GM15510 (cell line): Measurements from ENCODE around the gene RAB11FIP2.

Experiments used
- POLR2A ChIP-seq: IDR thresholded peaks from 3 replicates; pipeline ENCODE4 v1.6.1; 2011; ENCODE audit warnings: borderline replicate concordance; ENCODE audit not compliant: insufficient read length; ENCODE audit errors: extremely low read depth

The RAB11FIP2 gene

DNA sequence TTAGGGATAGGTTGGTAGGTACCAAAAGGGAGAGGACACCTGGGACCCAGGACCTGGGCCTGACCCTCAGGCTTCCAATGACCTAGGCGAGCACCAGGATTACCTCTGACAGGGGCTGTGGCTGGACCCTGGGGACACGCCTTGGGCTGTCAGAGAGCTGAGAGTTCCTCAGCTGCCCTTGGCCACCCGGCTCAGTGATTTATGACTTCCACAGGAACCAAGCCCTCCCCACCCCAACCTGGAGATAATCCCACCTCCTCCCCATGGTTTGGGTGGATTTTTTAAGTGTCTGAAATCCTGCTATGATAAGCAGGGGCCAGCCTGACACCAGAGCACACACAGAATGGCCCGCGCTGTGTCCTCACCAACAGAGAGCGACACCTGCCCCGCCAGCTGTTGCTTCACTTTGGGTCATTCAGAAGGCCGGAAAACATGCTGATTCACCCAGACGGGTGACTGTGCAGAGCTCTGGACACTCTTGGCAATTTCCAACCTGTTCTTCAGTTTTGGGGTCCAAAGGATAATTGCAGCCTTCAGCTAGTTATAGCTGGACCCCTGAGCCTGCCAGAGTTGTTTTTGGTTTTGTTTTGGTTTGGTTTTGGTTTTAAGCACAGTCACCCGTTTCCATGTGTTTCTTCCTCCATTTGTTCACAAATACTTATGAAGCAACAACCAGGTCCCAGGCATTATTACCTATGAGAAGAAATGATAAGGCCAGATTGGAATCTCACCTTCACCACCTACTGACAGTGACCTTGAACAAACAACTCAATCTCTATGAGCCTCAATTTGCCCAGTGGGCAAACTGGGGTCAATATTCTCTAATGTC lies 78.2 kb downstream of the RAB11FIP2 start:
- TF ChIP-seq POLR2A, result no peak

DNA sequence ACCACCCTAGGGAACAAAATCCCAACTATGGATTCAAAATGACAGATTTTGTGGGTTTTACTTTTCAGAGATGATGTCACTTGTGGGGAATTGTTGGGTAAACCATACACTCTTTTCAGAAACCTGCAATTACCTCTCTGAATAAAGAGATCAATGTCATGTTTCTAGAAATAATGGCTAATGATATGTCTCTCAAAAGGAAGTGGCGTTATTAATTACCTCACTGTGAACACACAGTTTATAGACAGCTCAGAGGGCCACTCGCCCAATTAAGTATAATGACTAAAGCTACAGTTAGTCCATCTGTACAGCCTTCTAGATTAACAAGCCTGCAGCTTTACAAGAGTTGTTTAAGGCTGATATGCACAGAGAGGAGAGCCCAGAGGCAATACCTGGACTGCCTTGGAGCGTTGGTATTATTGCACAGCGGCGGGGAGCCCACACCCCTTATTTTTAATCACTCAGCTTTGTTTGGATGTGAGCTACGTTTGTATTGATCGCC lies 79.5 kb downstream of the RAB11FIP2 start:
- TF ChIP-seq POLR2A, result no peak

DNA sequence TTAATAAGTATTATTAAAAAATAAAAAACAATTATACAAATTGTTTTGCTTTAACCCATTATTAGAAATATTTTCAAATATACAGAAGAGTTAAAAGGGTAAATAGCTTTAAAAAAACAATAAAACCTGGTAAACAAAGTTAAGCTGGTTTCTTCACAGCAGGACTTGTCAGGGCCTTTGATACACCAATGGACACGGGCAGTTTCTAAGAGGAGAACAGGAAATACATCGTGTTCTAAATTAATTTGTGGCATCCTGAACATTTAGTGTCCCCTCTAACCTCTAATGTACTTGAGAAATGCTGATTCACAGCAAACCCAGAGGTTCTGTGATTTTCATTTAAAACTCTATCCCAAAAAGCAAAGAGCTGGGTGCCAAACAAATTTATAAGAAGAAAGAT lies 80.8 kb downstream of the RAB11FIP2 start:
- TF ChIP-seq POLR2A, result no peak

DNA sequence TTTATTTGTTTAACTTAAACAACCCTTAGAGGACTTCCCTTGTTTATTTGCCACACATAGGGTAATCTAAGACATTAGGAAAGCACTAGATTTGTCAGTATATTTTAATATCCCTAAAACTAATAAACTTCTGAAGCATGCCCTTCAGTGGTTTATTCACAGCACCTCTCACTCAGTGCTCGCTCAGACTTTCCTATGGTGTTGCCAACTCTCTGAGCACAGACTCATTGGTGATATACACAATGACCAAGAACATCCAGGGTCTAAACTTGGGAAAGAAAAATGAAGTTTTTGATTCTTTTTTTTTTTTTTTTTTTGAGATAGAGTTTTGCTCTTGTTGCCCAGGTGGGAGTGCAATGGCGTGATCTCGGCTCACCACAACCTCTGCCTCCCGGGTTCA lies 82.2 kb downstream of the RAB11FIP2 start:
- TF ChIP-seq POLR2A, result no peak

DNA sequence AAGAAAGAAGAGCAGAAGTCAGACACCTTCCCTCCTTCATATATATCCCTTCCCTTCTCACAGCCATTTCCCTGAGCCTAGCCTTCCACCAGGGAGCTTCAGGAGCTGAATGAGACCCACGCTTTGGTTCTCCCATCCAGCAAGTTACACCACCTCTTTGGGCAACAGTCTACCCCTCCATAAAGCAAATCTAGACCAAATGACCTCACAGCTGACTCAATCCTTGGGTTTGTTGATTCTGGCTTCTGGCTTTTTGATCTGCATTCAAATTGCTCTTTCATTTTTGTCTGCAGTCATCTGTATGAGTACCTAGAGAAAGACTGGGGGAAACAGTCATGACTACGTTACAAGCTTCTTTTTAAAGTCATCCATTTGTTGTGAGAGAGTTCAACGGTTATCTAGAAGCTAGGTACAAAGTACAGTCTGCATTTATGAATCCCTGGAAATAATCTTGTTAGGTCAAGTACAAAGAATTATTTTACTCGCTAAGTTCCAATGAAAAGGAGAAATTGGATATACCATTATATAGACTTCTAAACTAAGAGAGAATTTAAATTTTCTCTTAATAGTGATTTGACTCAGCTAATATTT lies 86.3 kb downstream of the RAB11FIP2 start:
- no peak for TF ChIP-seq POLR2A

DNA sequence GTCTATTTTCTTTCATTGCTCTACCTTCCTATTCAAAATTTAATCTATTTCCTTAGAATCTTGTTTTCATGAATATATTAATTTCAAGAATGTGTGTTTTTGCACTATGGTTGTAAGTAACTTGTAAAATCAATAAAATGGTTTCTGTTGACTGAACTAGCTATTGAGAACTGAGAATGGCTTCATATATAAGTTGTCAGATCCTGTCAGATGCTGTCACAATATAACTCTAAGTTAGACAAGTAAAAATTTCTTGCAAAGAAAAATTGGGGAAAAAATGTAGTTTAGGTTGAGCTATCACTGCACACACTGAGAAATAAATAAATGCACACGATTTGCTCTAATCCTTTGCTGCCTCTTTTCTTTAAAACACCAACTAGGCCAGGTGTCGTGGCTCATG lies 89.8 kb downstream of the RAB11FIP2 start:
- no peak for TF ChIP-seq POLR2A

DNA sequence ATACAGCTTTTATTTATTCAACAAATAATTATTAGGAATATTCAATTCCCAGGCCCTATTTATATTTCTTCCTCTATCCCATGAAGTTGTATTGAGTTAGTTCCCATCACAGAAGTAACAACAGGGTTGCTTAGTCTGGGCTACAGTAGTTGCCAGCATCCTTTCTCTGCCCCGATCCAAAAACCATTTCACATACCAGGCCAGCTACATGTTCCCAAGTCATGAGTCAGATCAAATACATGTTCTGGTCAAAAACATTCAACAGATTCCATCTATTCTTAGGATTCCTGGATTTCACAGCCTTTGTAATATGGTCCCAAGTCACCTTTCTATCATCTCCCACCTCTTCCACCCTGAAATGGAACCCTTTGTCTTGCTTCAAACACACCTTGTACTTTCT lies 91.6 kb downstream of the RAB11FIP2 start:
- no peak for TF ChIP-seq POLR2A
